Neural progenitor cell (in vitro differentiated cells): ENCODE data around the gene PGP. TPM values are rescaled to one million over a fixed set of nuclear protein-coding genes. Genes with fewer than 3 reads are reported as not detected.

ENCODE experiments used
- DNase-seq: peaks from one replicate; pipeline ENCODE4 v3.0.0-alpha.2; 2016; ENCODE audit warnings: low spot score
- H2AFZ ChIP-seq: fragments of 200-600 bp; sonication (generic); replicated peaks from 2 replicates; pipeline ENCODE4 v1.6.1; 2016; ENCODE audit warnings: antibody characterized with exemption
- H3F3A ChIP-seq: fragments of 200-600 bp; sonication (generic); 2 replicates; pipeline ENCODE4 v1.6.1; 2016; ENCODE audit warnings: antibody characterized with exemption, low read depth
- H3K27ac ChIP-seq: fragments of 200-600 bp; sonication (generic); 2 replicates; pipeline ENCODE4 v1.5.1; 2016; ENCODE audit warnings: mild to moderate bottlenecking
- H3K27me3 ChIP-seq: fragments of 200-600 bp; sonication (generic); 2 replicates; pipeline ENCODE4 v1.6.1; 2016; ENCODE audit warnings: mild to moderate bottlenecking, moderate library complexity
- H3K36me3 ChIP-seq: fragments of 200-600 bp; sonication (generic); 2 replicates; pipeline ENCODE4 v1.5.1; 2016
- H3K4me1 ChIP-seq: fragments of 200-600 bp; sonication (generic); 2 replicates; pipeline ENCODE4 v1.6.1; 2016; ENCODE audit warnings: mixed run types
- H3K4me2 ChIP-seq: fragments of 200-600 bp; sonication (generic); 2 replicates; pipeline ENCODE4 v1.6.1; 2016
- H3K4me3 ChIP-seq: fragments of 200-600 bp; sonication (generic); 2 replicates; pipeline ENCODE4 v1.5.1; 2016
- H3K79me2 ChIP-seq: fragments of 200-600 bp; sonication (generic); 2 replicates; pipeline ENCODE4 v1.6.1; 2016; ENCODE audit warnings: low read depth
- H3K9ac ChIP-seq: fragments of 200-600 bp; sonication (generic); 2 replicates; pipeline ENCODE4 v1.6.1; 2016
- H3K9me3 ChIP-seq: fragments of 200-600 bp; sonication (generic); 2 replicates; pipeline ENCODE4 v1.5.1; 2016; ENCODE audit warnings: low read depth
- H4K20me1 ChIP-seq: fragments of 200-600 bp; sonication (generic); 2 replicates; pipeline ENCODE4 v1.6.1; 2016; ENCODE audit warnings: low read depth
- H3K27ac Mint-ChIP-seq: 3 replicates; pipeline ENCODE4 v1.8.0; 2021; ENCODE audit warnings: mixed read lengths
- H3K27me3 Mint-ChIP-seq: 2 replicates; pipeline ENCODE4 v1.8.0; 2022; ENCODE audit warnings: low read depth, mild to moderate bottlenecking, inconsistent platforms, moderate library complexity, mixed read lengths; ENCODE audit not compliant: insufficient read depth
- H3K36me3 Mint-ChIP-seq: 3 replicates; pipeline ENCODE4 v1.8.0; 2021; ENCODE audit warnings: mixed read lengths
- H3K4me1 Mint-ChIP-seq: 3 replicates; pipeline ENCODE4 v1.8.0; 2021; ENCODE audit warnings: mixed read lengths
- H3K4me3 Mint-ChIP-seq: 3 replicates; pipeline ENCODE4 v1.8.0; 2021; ENCODE audit warnings: mild to moderate bottlenecking, moderate library complexity, mixed read lengths
- H3K9me3 Mint-ChIP-seq: 3 replicates; pipeline ENCODE4 v1.8.0; 2020; ENCODE audit warnings: mixed read lengths
- CTCF ChIP-seq: fragments of 200-600 bp; sonication (generic); IDR thresholded peaks from 2 replicates; pipeline ENCODE4 v1.5.1; 2017; ENCODE audit warnings: antibody characterized with exemption, mild to moderate bottlenecking
- EZH2 ChIP-seq: fragments of 200-600 bp; sonication (generic); IDR thresholded peaks from 2 replicates; pipeline ENCODE4 v1.6.1; 2017; ENCODE audit warnings: antibody characterized with exemption, mild to moderate bottlenecking, moderate library complexity
- EZH2phosphoT487 ChIP-seq: fragments of 200-600 bp; sonication (generic); IDR thresholded peaks from 2 replicates; pipeline ENCODE4 v1.6.1; 2017; ENCODE audit warnings: antibody characterized with exemption
- total RNA-seq: library from RNA; depleted of rRNA; stranded (reverse); fragments of >200 nt; gene quantifications from 2 replicates; pipeline ENCODE4 v1.2.3, GENCODE V29; 2015; ENCODE audit warnings: low replicate concordance

PGP gene
- total RNA-seq, 1 donor from 2014 or later = 13.3 TPM

GRCh38 chr16:2173366-2173765 lies 41.3 kb downstream of the PGP start:
- Mint-ChIP-seq H3K4me3 (no peak overlapping the region), H3K4me1 (no peaks in the 10 kb centered on the region), H3K9me3 (no peaks in the 10 kb centered on the region), H3K36me3 (peaks cover 2% of the 10 kb centered on the region), H3K27me3 (peaks cover 2% of the 10 kb centered on the region), H3K27ac (no peak overlapping the region)
- Histone ChIP-seq H3K4me2 (no peak overlapping the region), H3K9me3 (no peaks in the 10 kb centered on the region), H3K9ac (no peak overlapping the region), H3K27me3 (no peaks in the 10 kb centered on the region), H3K4me3 (no peak overlapping the region), H2AFZ (no peak overlapping the region), H3K36me3 (no peaks in the 10 kb centered on the region), H3K4me1 (no peaks in the 10 kb centered on the region), H3K79me2 (no peaks in the 10 kb centered on the region), H3K27ac (no peak overlapping the region), H4K20me1 (no peaks in the 10 kb centered on the region), H3F3A (peaks cover 5% of the 10 kb centered on the region)
- TF ChIP-seq CTCF (no peak), EZH2 (no peak), EZH2phosphoT487 (no peak)
- no peak for DNase-seq

GRCh38 chr16:2172688-2173335 lies 41.8 kb downstream of the PGP start:
- H2AFZ ChIP-seq = no peak overlapping the region
- Mint-ChIP-seq H3K27me3 (peaks cover 2% of the 10 kb centered on the region), H3K4me3 (no peak overlapping the region), H3K4me1 (no peaks in the 10 kb centered on the region), H3K27ac (no peak overlapping the region), H3K36me3 (peaks cover 2% of the 10 kb centered on the region), H3K9me3 (no peaks in the 10 kb centered on the region)
- no peaks in the 10 kb centered on the region for H3K79me2 ChIP-seq
- no peak overlapping the region for H3K4me2 ChIP-seq
- no peaks in the 10 kb centered on the region for H3K9me3 ChIP-seq
- no peaks in the 10 kb centered on the region for H3K4me1 ChIP-seq
- no peak overlapping the region for H3K4me3 ChIP-seq
- H3K27me3 ChIP-seq = no peaks in the 10 kb centered on the region
- TF ChIP-seq EZH2phosphoT487 (no peak), EZH2 (no peak), CTCF (no peak)
- peaks cover 4% of the 10 kb centered on the region for H3F3A ChIP-seq
- no peak overlapping the region for H3K27ac ChIP-seq
- no peaks in the 10 kb centered on the region for H3K36me3 ChIP-seq
- no peak for DNase-seq
- H3K9ac ChIP-seq = no peak overlapping the region
- H4K20me1 ChIP-seq = no peaks in the 10 kb centered on the region

GRCh38 chr16:2171601-2172178 lies 43.0 kb downstream of the PGP start:
- Mint-ChIP-seq H3K4me1 (no peaks in the 10 kb centered on the region), H3K4me3 (no peak overlapping the region), H3K27me3 (peaks cover 2% of the 10 kb centered on the region), H3K27ac (no peak overlapping the region), H3K36me3 (peaks cover 2% of the 10 kb centered on the region), H3K9me3 (no peaks in the 10 kb centered on the region)
- H3K36me3 ChIP-seq = no peaks in the 10 kb centered on the region
- H4K20me1 ChIP-seq = no peaks in the 10 kb centered on the region
- H3K4me3 ChIP-seq = no peak overlapping the region
- no peak overlapping the region for H3K27ac ChIP-seq
- H3F3A ChIP-seq = no peaks in the 10 kb centered on the region
- H3K9me3 ChIP-seq = no peaks in the 10 kb centered on the region
- no peak for DNase-seq
- no peak overlapping the region for H2AFZ ChIP-seq
- H3K79me2 ChIP-seq = no peaks in the 10 kb centered on the region
- H3K4me1 ChIP-seq = no peaks in the 10 kb centered on the region
- TF ChIP-seq EZH2 (no peak), EZH2phosphoT487 (no peak), CTCF (no peak)
- no peak overlapping the region for H3K9ac ChIP-seq
- no peaks in the 10 kb centered on the region for H3K27me3 ChIP-seq
- H3K4me2 ChIP-seq = no peak overlapping the region
